K562 (cell line): ENCODE data around the gene NTM. TPM values are rescaled to one million over a fixed set of nuclear protein-coding genes. Genes with fewer than 3 reads are reported as not detected.

ENCODE experiments used
- ATAC-seq: fragments of 200-7000 bp; cut with Tn5 transposase; 3 replicates; pipeline ENCODE4 v1.9.1; 2020; ENCODE audit warnings: moderate library complexity
- BruUV-seq: library from RNA; stranded (reverse); fragments of 400-500 nt; replicated peaks from 2 replicates; lab custom pipeline; 2021; lab: Mats Ljungman, UMichigan
- CTCF ChIA-PET: fragments of 300-600 bp; formaldehyde crosslinking; extraction: SDS; loops from one replicate; lab custom pipeline; 2021; ENCODE audit warnings: low intra/inter-chr PET ratio; lab: Yijun Ruan, JAX
- POLR2A ChIA-PET: fragments of 300-600, 350-650 bp; sonication (Branson Sonifier 250); formaldehyde crosslinking; extraction: SDS; loops from one replicate; lab custom pipeline; 2021; ENCODE audit warnings: antibody characterized with exemption, inconsistent platforms; lab: Yijun Ruan, JAX
- DNase-seq, 4 experiments: peaks; one replicate each; pipeline versions ENCODE4 v3.0.0 to v3.0.0-alpha.2; 2011 to 2018; ENCODE audit warnings: low spot score in 3 of 4, mixed read lengths in 3 of 4; ENCODE audit errors: extremely low read depth in 1 of 4
- FAIRE-seq: peaks from 2 replicates; lab custom pipeline; 2011; peaks lifted over from hg19 to GRCh38; lab: Jason Lieb, UNC
- H2AFZ ChIP-seq: 2 replicates; pipeline ENCODE4 v1.6.0; 2011; ENCODE audit warnings: low read depth, low read length, control low read depth, inconsistent platforms
- H3K27ac ChIP-seq: fragments of 200-600 bp; 3 replicates; pipeline ENCODE4 v1.8.0; 2011; ENCODE audit warnings: low read depth, mild to moderate bottlenecking, control low read depth, inconsistent platforms, low read length, moderate library complexity, mixed read lengths; ENCODE audit errors: extremely low read depth
- H3K27me3 ChIP-seq, 2 experiments: fragments of 300-600 bp in 1 of 2; 2 replicates in 1 of 2; 3 replicates in 1 of 2; pipeline versions ENCODE4 v1.6.0 to v1.8.0; 2011; ENCODE audit warnings: inconsistent platforms in 2 of 2, low read length in 2 of 2, mild to moderate bottlenecking in 1 of 2, mixed read lengths in 1 of 2, moderate library complexity in 1 of 2; ENCODE audit not compliant: control insufficient read depth in 2 of 2, insufficient read depth in 2 of 2
- H3K36me3 ChIP-seq: fragments of 300-600 bp; 3 replicates; pipeline ENCODE4 v1.8.0; 2011; ENCODE audit warnings: mild to moderate bottlenecking, low read length, inconsistent platforms; ENCODE audit not compliant: control insufficient read depth, insufficient read depth
- H3K4me1 ChIP-seq, 2 experiments: fragments of 200-600 bp in 1 of 2; replicated peaks in 1 of 2; 2 replicates in 1 of 2; 3 replicates in 1 of 2; pipeline versions ENCODE4 v1.5.1 to v1.8.0; 2011; ENCODE audit warnings: inconsistent platforms in 2 of 2, low read length in 2 of 2, mild to moderate bottlenecking in 1 of 2, mixed read lengths in 1 of 2, moderate library complexity in 1 of 2; ENCODE audit not compliant: control insufficient read depth in 2 of 2, insufficient read depth in 2 of 2
- H3K4me2 ChIP-seq: 2 replicates; pipeline ENCODE4 v1.6.1; 2011; ENCODE audit warnings: low read length, control low read depth, inconsistent platforms, mixed read lengths; ENCODE audit not compliant: insufficient read depth
- H3K4me3 ChIP-seq: fragments of 200-600 bp; sonication (generic), shearing (Covaris generic); 2 replicates; pipeline ENCODE4 v1.5.1; 2016; ENCODE audit warnings: control low read depth, inconsistent platforms
- H3K79me2 ChIP-seq: fragments of 200-600 bp; 3 replicates; pipeline ENCODE4 v1.8.0; 2011; ENCODE audit warnings: low read length, inconsistent platforms; ENCODE audit not compliant: control insufficient read depth, insufficient read depth
- H3K9ac ChIP-seq, 2 experiments: 2 replicates each; pipeline versions ENCODE4 v1.6.0 to v1.6.1; 2011; ENCODE audit warnings: low read depth in 2 of 2, low read length in 2 of 2, control low read depth in 1 of 2, inconsistent platforms in 1 of 2, mild to moderate bottlenecking in 1 of 2, mixed read lengths in 1 of 2; ENCODE audit not compliant: insufficient read depth in 1 of 2
- H3K9me1 ChIP-seq: one replicate; pipeline ENCODE4 v1.6.0; 2011; ENCODE audit warnings: inconsistent platforms, mild to moderate bottlenecking, low read length, moderate library complexity; ENCODE audit not compliant: control insufficient read depth, insufficient read depth
- H3K9me3 ChIP-seq: replicated peaks from 2 replicates; pipeline ENCODE4 v1.5.1; 2011; ENCODE audit warnings: low read depth, low read length, inconsistent platforms; ENCODE audit not compliant: control insufficient read depth, insufficient read depth
- H4K20me1 ChIP-seq: replicated peaks from 2 replicates; pipeline ENCODE4 v1.6.1; 2011; ENCODE audit warnings: low read length, inconsistent platforms, mixed read lengths; ENCODE audit not compliant: control insufficient read depth, insufficient read depth
- CGGBP1 ChIP-seq: fragments of 250-450 bp; sonication (Bioruptor Pico); IDR thresholded peaks from 2 replicates; pipeline ENCODE4 v1.9.0; 2021; ENCODE audit warnings: mild to moderate bottlenecking
- CTCF ChIP-seq, 3 experiments: IDR thresholded peaks in 2 of 3; conservative IDR thresholded peaks in 1 of 3; 2 replicates each; pipeline ENCODE4 v1.5.1; 2011 to 2012; ENCODE audit warnings: low read length in 3 of 3, mild to moderate bottlenecking in 3 of 3, control low read depth in 2 of 3, improper control_type of control experiment in 1 of 3, inconsistent platforms in 1 of 3, low read depth in 1 of 3, mixed read lengths in 1 of 3, moderate library complexity in 1 of 3; ENCODE audit not compliant: insufficient read depth in 2 of 3
- FOXJ2 ChIP-seq: fragments of 200-800 bp; sonication (Bioruptor generic); IDR thresholded peaks from 2 replicates; pipeline ENCODE4 v1.6.1; 2016; ENCODE audit warnings: missing genetic modification characterization, missing compliant biosample characterization
- HOXB6 ChIP-seq: fragments of 250-450 bp; sonication (Bioruptor Pico); IDR thresholded peaks from 2 replicates; pipeline ENCODE4 v1.5.1; 2022; ENCODE audit warnings: mild to moderate bottlenecking, borderline replicate concordance
- L3MBTL2 ChIP-seq: fragments of 450-650 bp; IDR thresholded peaks from 2 replicates; pipeline ENCODE4 v1.6.1; 2016; ENCODE audit warnings: mild to moderate bottlenecking, moderate library complexity
- MECOM ChIP-seq: fragments of 250-450 bp; sonication (Bioruptor Pico); IDR thresholded peaks from 2 replicates; pipeline ENCODE4 v1.8.0; 2022; ENCODE audit warnings: inconsistent platforms
- SNRNP70 ChIP-seq: fragments of 200-400 bp; formaldehyde crosslinking; optimal IDR thresholded peaks from 2 replicates; pipeline ENCODE3; 2017; ENCODE audit warnings: low read depth, low read length
- STAT5B ChIP-seq: fragments of 250-450 bp; sonication (Bioruptor Pico); IDR thresholded peaks from 2 replicates; pipeline ENCODE4 v1.8.0; 2021; ENCODE audit warnings: mild to moderate bottlenecking, inconsistent platforms
- TAF1 ChIP-seq: IDR thresholded peaks from 2 replicates; pipeline ENCODE4 v1.6.1; 2011; ENCODE audit warnings: mild to moderate bottlenecking, low read length, moderate library complexity; ENCODE audit not compliant: insufficient read depth, control insufficient read depth, severe bottlenecking; ENCODE audit errors: extremely low read depth
- ZNF274 ChIP-seq: IDR thresholded peaks from 2 replicates; pipeline ENCODE4 v1.6.1; 2011; ENCODE audit warnings: low read depth, mild to moderate bottlenecking, low read length, moderate library complexity, borderline replicate concordance
- WGBS: fragments of 100-300 bp; shearing (Covaris generic); methylation state at CpG from one replicate; pipeline ENCODE4 v1.1.6; 2016; ENCODE audit warnings: low coverage, mixed read lengths; ENCODE audit not compliant: insufficient coverage; ENCODE audit errors: missing lambda C conversion rate; 5-methylcytosine and 5-hydroxymethylcytosine counted together
- in situ Hi-C: fragments of 300-500 bp; cut with MboI; formaldehyde crosslinking; loops from 4 replicates; pipeline ENCODE4 v1.15.0; 2018; ENCODE audit warnings: inconsistent platforms, mixed read lengths
- intact Hi-C: fragments of 100-400 bp; cut with micrococcal nuclease; formaldehyde crosslinking; loops from 2 replicates; pipeline ENCODE4 v1.14.2; 2022
- polyA plus RNA-seq, 8 experiments: library from polyadenylated mRNA; depleted of rRNA in 4 of 8; stranded (reverse) in 5 of 8; unstranded in 3 of 8; fragments of >200 nt; fragmentation: Nextera tagmentation in 2 of 8; fragmentation: Illumina TruSeq in 1 of 8; extraction: Ambion mirVana in 2 of 8; extraction: Trizol in 1 of 8; gene quantifications; 2 replicates each; pipeline versions ENCODE4 v1.2.1 to v1.2.3, GENCODE V29; 2011 to 2014; ENCODE audit warnings: inconsistent platforms in 1 of 8, missing spikeins in 1 of 8
- total RNA-seq, 7 experiments: library from RNA; depleted of rRNA in 6 of 7; stranded (reverse); fragments of >200 nt in 6 of 7; fragmentation: Illumina TruSeq in 2 of 7; extraction: Trizol in 2 of 7; gene quantifications; 2 replicates each; pipeline versions ENCODE4 v1.2.1 to v1.2.3, GENCODE V29; 2011 to 2021; ENCODE audit warnings: low replicate concordance in 1 of 7
- TF ChIP-seq, protein P1 (sequence below), 2 experiments: fragments of 450-650 bp; IDR thresholded peaks; 2 replicates each; pipeline ENCODE4 v1.6.1; 2016; ENCODE audit warnings: mild to moderate bottlenecking in 2 of 2, borderline replicate concordance in 1 of 2, low read depth in 1 of 2, moderate library complexity in 1 of 2

The NTM gene
- total and polyA plus RNA-seq, 9 of the 15 experiments (the other 6 are each of a cell fraction or from before 2014, with no cell fraction given), result not detected

GRCh38 chr11:131412061-131412460 lies 41.6 kb downstream of the NTM start:
- no TSS peak for BruUV-seq
- H3K4me1 ChIP-seq, result no peaks in the 10 kb centered on the region
- 0% methylated on average over 1 of the region's 1 CpG for WGBS
- intact Hi-C loops (no loop called here), in situ Hi-C loops (no loop called here)
- H3K27ac ChIP-seq, result no peak overlapping the region
- DNase-seq, result no peak
- H3K9me1 ChIP-seq, result no peaks in the 10 kb centered on the region
- no peaks in the 10 kb centered on the region for H4K20me1 ChIP-seq
- no peaks in the 10 kb centered on the region for H3K9me3 ChIP-seq
- no peak overlapping the region for H3K4me3 ChIP-seq
- POLR2A ChIA-PET, result interaction anchor here (0.8 kb wide), 1 partner anchor 79 kb away, joined by 4 read pairs; no protein-coding TSS in a partner anchor
- ATAC-seq, result no peak
- TF ChIP-seq HOXB6 (CRISPR knock-in tag) (no peak), CTCF (IDR thresholded peaks at IDR 0.05 in 2 of 3, conservative IDR thresholded peaks at IDR 0.05 in 1 of 3; ENCODE audit: insufficient read depth in 2 of 3, low read depth in 1 of 3, low read length in 3 of 3) (no peak), SNRNP70 (no peak), STAT5B (no peak), L3MBTL2 (no peak), MECOM (CRISPR knock-in tag) (no peak), CGGBP1 (CRISPR knock-in tag) (no peak), ZNF274 (no peak), FOXJ2 (tag) (no peak), TAF1 (no peak)
- TF ChIP-seq, protein P1, sequence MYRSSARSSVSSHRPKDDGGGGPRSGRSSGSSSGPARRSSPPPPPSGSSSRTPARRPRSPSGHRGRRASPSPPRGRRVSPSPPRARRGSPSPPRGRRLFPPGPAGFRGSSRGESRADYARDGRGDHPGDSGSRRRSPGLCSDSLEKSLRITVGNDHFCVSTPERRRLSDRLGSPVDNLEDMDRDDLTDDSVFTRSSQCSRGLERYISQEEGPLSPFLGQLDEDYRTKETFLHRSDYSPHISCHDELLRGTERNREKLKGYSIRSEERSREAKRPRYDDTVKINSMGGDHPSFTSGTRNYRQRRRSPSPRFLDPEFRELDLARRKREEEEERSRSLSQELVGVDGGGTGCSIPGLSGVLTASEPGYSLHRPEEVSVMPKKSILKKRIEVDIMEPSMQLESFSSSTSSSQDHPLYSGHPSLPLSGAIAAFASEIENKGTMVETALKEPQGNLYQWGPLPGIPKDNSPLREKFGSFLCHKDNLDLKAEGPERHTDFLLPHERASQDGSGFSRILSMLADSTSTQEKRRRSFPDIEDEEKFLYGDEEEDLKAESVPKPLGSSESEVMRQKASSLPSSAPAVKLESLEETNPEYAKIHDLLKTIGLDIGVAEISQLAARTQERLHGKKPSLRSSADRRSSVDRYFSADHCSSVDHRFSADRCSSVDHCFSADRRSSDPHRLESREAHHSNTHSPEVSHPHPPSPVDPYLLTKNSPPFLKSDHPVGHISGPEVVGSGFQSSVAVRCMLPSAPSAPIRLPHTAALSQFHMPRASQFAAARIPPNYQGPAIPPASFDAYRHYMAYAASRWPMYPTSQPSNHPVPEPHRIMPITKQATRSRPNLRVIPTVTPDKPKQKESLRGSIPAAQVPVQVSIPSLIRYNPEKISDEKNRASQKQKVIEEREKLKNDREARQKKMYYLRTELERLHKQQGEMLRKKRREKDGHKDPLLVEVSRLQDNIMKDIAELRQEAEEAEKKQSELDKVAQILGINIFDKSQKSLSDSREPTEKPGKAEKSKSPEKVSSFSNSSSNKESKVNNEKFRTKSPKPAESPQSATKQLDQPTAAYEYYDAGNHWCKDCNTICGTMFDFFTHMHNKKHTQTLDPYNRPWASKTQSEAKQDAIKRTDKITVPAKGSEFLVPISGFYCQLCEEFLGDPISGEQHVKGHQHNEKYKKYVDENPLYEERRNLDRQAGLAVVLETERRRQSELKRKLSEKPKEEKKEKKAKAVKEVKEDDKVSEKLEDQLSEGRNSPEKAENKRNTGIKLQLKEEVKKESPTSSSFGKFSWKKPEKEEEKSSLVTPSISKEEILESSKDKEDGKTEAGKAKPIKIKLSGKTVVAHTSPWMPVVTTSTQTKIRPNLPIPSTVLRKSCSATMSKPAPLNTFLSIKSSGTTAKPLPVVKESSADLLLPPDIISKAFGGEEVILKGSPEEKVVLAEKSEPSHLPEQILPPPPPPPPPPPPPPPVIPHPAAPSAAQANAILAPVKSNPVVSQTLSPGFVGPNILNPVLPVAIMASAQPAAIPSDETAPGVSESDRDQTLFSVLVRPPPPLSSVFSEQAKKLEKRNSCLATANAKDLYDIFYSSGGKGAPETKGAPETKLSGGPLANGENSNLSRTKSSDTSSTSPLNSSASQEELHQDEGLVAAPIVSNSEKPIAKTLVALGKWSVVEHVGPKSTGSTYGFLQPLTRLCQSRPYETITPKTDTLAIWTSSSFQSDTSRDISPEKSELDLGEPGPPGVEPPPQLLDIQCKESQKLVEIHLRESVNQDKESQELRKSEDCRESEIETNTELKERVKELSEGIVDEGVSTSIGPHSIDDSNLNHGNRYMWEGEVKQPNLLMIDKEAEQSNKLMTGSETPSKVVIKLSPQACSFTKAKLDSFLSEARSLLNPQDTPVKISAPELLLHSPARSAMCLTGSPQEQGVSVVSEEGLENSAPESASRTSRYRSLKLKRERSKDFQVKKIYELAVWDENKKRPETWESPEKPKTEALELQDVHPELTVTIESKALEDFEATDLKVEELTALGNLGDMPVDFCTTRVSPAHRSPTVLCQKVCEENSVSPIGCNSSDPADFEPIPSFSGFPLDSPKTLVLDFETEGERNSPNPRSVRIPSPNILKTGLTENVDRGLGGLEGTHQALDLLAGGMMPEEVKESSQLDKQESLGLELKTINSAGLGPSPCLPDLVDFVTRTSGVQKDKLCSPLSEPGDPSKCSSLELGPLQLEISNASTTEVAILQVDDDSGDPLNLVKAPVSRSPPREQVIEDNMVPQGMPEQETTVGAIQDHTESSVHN (IDR thresholded peaks at IDR 0.05; ENCODE audit: borderline replicate concordance in 1 of 2, low read depth in 1 of 2), result no peak
- no peaks in the 10 kb centered on the region for H3K36me3 ChIP-seq
- no peaks in the 10 kb centered on the region for H3K27me3 ChIP-seq
- H3K79me2 ChIP-seq, result no peaks in the 10 kb centered on the region
- no peak overlapping the region for H3K4me2 ChIP-seq
- no peak for FAIRE-seq
- H3K9ac ChIP-seq, result no peak overlapping the region
- no peak overlapping the region for H2AFZ ChIP-seq
- CTCF ChIA-PET, result no interaction called here
